Sigmoid colon (tissue), 4 donors: Measurements from ENCODE around the gene NKX1-2.

Experiments
- EP300 ChIP-seq, 4 donors: sonication (generic); formaldehyde crosslinking; IDR thresholded peaks; one replicate each; pipeline ENCODE4 v1.6.1; 2017; ENCODE audit warnings: antibody characterized with exemption in 4 of 4
- POLR2A ChIP-seq, 2 donors: fragments of 450-650 bp; IDR thresholded peaks; one replicate each; pipeline ENCODE4 v1.6.1; 2016; ENCODE audit warnings: antibody characterized with exemption in 2 of 2, mild to moderate bottlenecking in 2 of 2, moderate library complexity in 2 of 2
- POLR2AphosphoS5 ChIP-seq, 4 donors: sonication (generic); formaldehyde crosslinking; IDR thresholded peaks; one replicate each; pipeline ENCODE4 v1.6.1; 2017; ENCODE audit warnings: antibody characterized with exemption in 4 of 4
- TF ChIP-seq, protein P1 (sequence below), 4 experiments: fragments of 450-650 bp in 3 of 4; fragments of 200-600 bp in 1 of 4; IDR thresholded peaks; one replicate each; pipeline ENCODE4 v1.5.1; 2016 to 2019; ENCODE audit warnings: antibody characterized with exemption in 4 of 4, mild to moderate bottlenecking in 3 of 4, moderate library complexity in 2 of 4

DNA sequence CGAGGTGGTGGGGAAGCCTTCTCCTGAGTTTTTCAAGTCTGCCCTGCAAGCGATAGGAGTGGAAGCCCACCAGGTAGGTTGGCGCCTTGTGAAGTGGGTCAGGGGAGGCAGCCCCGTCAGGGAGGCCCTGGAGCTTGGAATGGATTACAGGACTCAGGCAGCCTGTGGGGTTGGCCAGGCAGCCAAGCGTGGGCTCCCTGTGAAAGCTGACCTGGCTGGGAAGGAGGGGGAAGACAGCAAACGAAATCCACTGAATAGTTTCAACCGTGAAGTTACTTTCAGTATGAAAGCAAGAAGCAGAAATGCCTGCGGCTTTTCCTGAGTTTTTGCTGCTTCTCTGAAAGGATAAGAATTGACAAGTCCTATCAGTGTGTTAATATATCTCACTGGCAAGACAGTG, 48.2 kb upstream of the NKX1-2 start:
- TF ChIP-seq, protein P1, sequence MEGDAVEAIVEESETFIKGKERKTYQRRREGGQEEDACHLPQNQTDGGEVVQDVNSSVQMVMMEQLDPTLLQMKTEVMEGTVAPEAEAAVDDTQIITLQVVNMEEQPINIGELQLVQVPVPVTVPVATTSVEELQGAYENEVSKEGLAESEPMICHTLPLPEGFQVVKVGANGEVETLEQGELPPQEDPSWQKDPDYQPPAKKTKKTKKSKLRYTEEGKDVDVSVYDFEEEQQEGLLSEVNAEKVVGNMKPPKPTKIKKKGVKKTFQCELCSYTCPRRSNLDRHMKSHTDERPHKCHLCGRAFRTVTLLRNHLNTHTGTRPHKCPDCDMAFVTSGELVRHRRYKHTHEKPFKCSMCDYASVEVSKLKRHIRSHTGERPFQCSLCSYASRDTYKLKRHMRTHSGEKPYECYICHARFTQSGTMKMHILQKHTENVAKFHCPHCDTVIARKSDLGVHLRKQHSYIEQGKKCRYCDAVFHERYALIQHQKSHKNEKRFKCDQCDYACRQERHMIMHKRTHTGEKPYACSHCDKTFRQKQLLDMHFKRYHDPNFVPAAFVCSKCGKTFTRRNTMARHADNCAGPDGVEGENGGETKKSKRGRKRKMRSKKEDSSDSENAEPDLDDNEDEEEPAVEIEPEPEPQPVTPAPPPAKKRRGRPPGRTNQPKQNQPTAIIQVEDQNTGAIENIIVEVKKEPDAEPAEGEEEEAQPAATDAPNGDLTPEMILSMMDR (IDR thresholded peaks at IDR 0.05), result no peak
- TF ChIP-seq POLR2A (IDR thresholded peaks at IDR 0.05) (no peak), POLR2AphosphoS5 (IDR thresholded peaks at IDR 0.05) (no peak), EP300 (IDR thresholded peaks at IDR 0.05) (no peak)
